MM.1S (cell line): Measurements from ENCODE around the gene OVCA2.

Experiments
- EZH2 ChIP-seq: fragments of 300-600 bp; sonication (generic); optimal IDR thresholded peaks from 2 replicates; pipeline ENCODE3; 2017; ENCODE audit warnings: low read depth, mild to moderate bottlenecking, antibody characterized with exemption, low read length, mixed read lengths
- EZH2phosphoT487 ChIP-seq: fragments of 300-600 bp; sonication (generic); IDR thresholded peaks from 2 replicates; pipeline ENCODE4 v1.6.1; 2018; ENCODE audit warnings: antibody characterized with exemption, low read length
- TF ChIP-seq, protein P1 (sequence below): fragments of 300-600 bp; sonication (generic); IDR thresholded peaks from 2 replicates; pipeline ENCODE4 v1.5.1; 2016; ENCODE audit warnings: antibody characterized with exemption, low read length, mixed read lengths

DNA sequence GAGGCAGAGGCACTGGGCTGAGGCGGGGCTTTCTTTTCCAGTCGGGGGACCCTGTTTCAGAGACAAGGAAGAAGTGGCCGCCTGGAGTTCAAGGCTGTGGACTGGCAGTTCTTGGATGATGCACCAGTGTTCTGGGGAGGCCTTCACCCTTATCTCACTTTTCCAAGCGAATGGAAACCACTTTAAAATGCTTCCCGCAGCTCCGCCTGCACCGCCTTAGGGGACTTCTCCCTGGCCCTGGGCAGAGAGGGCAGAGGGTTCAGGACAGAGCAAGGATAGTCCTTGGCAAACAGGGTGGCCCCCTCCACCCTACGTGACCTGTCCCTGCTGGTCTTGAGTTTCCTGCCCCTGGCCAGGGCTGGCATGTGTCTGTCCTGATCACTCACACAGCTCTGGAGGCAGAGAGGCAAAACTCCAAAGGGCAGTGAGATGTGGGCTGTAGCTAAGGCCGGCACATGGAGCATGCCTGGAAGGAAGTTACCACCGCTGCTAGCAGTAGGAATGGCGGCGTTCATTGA is 37.3 kb upstream of the OVCA2 start:
- TF ChIP-seq EZH2, result no peak
- TF ChIP-seq, protein P1, sequence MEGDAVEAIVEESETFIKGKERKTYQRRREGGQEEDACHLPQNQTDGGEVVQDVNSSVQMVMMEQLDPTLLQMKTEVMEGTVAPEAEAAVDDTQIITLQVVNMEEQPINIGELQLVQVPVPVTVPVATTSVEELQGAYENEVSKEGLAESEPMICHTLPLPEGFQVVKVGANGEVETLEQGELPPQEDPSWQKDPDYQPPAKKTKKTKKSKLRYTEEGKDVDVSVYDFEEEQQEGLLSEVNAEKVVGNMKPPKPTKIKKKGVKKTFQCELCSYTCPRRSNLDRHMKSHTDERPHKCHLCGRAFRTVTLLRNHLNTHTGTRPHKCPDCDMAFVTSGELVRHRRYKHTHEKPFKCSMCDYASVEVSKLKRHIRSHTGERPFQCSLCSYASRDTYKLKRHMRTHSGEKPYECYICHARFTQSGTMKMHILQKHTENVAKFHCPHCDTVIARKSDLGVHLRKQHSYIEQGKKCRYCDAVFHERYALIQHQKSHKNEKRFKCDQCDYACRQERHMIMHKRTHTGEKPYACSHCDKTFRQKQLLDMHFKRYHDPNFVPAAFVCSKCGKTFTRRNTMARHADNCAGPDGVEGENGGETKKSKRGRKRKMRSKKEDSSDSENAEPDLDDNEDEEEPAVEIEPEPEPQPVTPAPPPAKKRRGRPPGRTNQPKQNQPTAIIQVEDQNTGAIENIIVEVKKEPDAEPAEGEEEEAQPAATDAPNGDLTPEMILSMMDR, result no peak
- TF ChIP-seq EZH2phosphoT487, result no peak
